Loucy (cell line): ENCODE data around the gene HRK.

Experiments
- H2AFZ ChIP-seq: fragments of 200-600 bp; sonication (generic); 2 replicates; pipeline ENCODE4 v1.6.0; 2016; ENCODE audit warnings: antibody characterized with exemption, mild to moderate bottlenecking, low read length, moderate library complexity
- H3F3A ChIP-seq: fragments of 200-600 bp; 2 replicates; pipeline ENCODE4 v1.6.0; 2016; ENCODE audit warnings: antibody characterized with exemption, low read depth, mild to moderate bottlenecking
- H3K27me3 ChIP-seq: fragments of 200-600 bp; sonication (generic); 2 replicates; pipeline ENCODE4 v1.6.1; 2014; ENCODE audit warnings: low read length, mild to moderate bottlenecking; ENCODE audit not compliant: insufficient read depth, poor library complexity, severe bottlenecking
- H3K36me3 ChIP-seq: fragments of 200-600 bp; sonication (generic); 2 replicates; pipeline ENCODE4 v1.6.1; 2016; ENCODE audit warnings: low read length; ENCODE audit not compliant: insufficient read depth
- H3K4me1 ChIP-seq: fragments of 200-600 bp; sonication (generic); 2 replicates; pipeline ENCODE4 v1.5.1; 2014; ENCODE audit warnings: low read length, mild to moderate bottlenecking; ENCODE audit not compliant: insufficient read depth, poor library complexity, severe bottlenecking
- H3K4me2 ChIP-seq: fragments of 200-600 bp; sonication (generic); 2 replicates; pipeline ENCODE4 v1.6.0; 2014; ENCODE audit warnings: antibody characterized with exemption, low read length, low read depth, mild to moderate bottlenecking; ENCODE audit not compliant: poor library complexity, severe bottlenecking
- H3K4me3 ChIP-seq: fragments of 200-600 bp; sonication (generic); 2 replicates; pipeline ENCODE4 v1.5.1; 2014; ENCODE audit warnings: low read length, mild to moderate bottlenecking, mixed read lengths; ENCODE audit not compliant: poor library complexity, severe bottlenecking
- H3K79me2 ChIP-seq: fragments of 200-600 bp; sonication (generic); 2 replicates; pipeline ENCODE4 v1.6.1; 2014; ENCODE audit warnings: low read length; ENCODE audit not compliant: insufficient read depth
- H3K9ac ChIP-seq: fragments of 200-600 bp; sonication (generic); 2 replicates; pipeline ENCODE4 v1.6.0; 2014; ENCODE audit warnings: mild to moderate bottlenecking, low read depth, low read length, moderate library complexity; ENCODE audit not compliant: poor library complexity, severe bottlenecking
- H3K9me2 ChIP-seq: fragments of 200-600 bp; sonication (generic); replicated peaks from 2 replicates; pipeline ENCODE4 v1.6.1; 2016; ENCODE audit warnings: low read depth, low read length, mixed read lengths
- H3K9me3 ChIP-seq: fragments of 200-600 bp; sonication (generic); 2 replicates; pipeline ENCODE4 v1.6.1; 2014; ENCODE audit warnings: mild to moderate bottlenecking, antibody characterized with exemption, low read length, low read depth; ENCODE audit not compliant: insufficient read depth
- H4K20me1 ChIP-seq: fragments of 200-600 bp; sonication (generic); 2 replicates; pipeline ENCODE4 v1.6.0; 2014; ENCODE audit warnings: antibody characterized with exemption, low read length, mild to moderate bottlenecking; ENCODE audit not compliant: insufficient read depth, poor library complexity, severe bottlenecking
- EZH2phosphoT487 ChIP-seq: fragments of 200-600 bp; IDR thresholded peaks from 2 replicates; pipeline ENCODE4 v1.6.1; 2018; ENCODE audit warnings: antibody characterized with exemption, mild to moderate bottlenecking, moderate library complexity, borderline replicate concordance
- TF ChIP-seq, protein P1 (sequence below): fragments of 200-600 bp; sonication (generic); conservative IDR thresholded peaks from 2 replicates; pipeline ENCODE4 v1.5.1; 2014; ENCODE audit warnings: mild to moderate bottlenecking, antibody characterized with exemption, low read length

Gene HRK

DNA sequence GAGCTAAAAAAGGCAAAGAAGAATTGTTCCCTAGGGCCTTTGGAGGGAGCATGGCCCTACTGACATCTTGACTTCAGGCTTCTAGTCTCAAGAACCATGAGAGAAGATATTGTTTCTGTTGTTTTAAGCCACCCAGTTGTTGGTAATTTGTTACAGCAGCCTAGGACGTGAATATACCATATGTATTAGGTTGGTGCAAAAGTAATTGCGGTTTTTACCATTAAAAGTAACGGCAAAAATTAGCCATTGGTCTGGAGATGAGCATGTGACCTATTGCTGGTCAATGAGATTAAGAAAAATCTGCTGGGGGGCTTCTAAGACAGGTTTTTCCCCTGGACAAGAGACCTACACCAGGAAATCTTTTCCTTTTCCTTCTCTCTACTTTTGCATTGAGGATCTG, 9.8 kb upstream of the HRK start:
- H3K4me1 ChIP-seq: no peaks in the 10 kb centered on the region
- no peaks in the 10 kb centered on the region for H3K9me2 ChIP-seq
- H3F3A ChIP-seq: no peaks in the 10 kb centered on the region
- H3K79me2 ChIP-seq: no peaks in the 10 kb centered on the region
- H3K4me2 ChIP-seq: no peak overlapping the region
- H4K20me1 ChIP-seq: no peaks in the 10 kb centered on the region
- H3K9me3 ChIP-seq: no peaks in the 10 kb centered on the region
- no peaks in the 10 kb centered on the region for H3K27me3 ChIP-seq
- H3K4me3 ChIP-seq: no peak overlapping the region
- no peak overlapping the region for H3K9ac ChIP-seq
- no peaks in the 10 kb centered on the region for H3K36me3 ChIP-seq
- no peak overlapping the region for H2AFZ ChIP-seq
- TF ChIP-seq, protein P1, sequence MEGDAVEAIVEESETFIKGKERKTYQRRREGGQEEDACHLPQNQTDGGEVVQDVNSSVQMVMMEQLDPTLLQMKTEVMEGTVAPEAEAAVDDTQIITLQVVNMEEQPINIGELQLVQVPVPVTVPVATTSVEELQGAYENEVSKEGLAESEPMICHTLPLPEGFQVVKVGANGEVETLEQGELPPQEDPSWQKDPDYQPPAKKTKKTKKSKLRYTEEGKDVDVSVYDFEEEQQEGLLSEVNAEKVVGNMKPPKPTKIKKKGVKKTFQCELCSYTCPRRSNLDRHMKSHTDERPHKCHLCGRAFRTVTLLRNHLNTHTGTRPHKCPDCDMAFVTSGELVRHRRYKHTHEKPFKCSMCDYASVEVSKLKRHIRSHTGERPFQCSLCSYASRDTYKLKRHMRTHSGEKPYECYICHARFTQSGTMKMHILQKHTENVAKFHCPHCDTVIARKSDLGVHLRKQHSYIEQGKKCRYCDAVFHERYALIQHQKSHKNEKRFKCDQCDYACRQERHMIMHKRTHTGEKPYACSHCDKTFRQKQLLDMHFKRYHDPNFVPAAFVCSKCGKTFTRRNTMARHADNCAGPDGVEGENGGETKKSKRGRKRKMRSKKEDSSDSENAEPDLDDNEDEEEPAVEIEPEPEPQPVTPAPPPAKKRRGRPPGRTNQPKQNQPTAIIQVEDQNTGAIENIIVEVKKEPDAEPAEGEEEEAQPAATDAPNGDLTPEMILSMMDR: no peak
- TF ChIP-seq EZH2phosphoT487: no peak

DNA sequence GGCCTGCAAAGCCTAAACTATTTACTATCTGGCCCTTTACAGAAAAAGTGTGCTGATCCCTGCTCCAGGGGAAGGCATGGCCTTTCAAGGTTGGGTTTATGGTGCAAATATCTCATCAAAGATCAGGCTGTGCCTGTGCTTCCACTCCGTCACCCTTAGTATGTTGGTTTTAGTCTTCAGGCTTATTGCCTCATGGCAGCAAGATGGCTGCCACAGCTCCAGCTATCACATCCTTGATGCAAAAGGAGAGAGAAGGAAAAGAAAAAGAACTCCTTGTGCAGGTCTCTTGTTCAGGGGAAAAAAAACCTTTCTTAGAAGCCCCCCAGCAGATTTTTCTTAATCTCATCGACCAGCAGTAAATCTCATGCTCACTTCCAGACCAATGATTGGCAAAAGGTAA, 9.1 kb upstream of the HRK start:
- Histone ChIP-seq H3K4me3 (no peak overlapping the region), H3K4me2 (no peak overlapping the region), H3F3A (no peaks in the 10 kb centered on the region), H2AFZ (no peak overlapping the region), H3K36me3 (no peaks in the 10 kb centered on the region), H3K79me2 (no peaks in the 10 kb centered on the region), H3K9me3 (no peaks in the 10 kb centered on the region), H3K9ac (no peak overlapping the region), H3K9me2 (no peaks in the 10 kb centered on the region), H4K20me1 (no peaks in the 10 kb centered on the region), H3K4me1 (no peaks in the 10 kb centered on the region), H3K27me3 (no peaks in the 10 kb centered on the region)
- TF ChIP-seq, protein P1: no peak
- TF ChIP-seq EZH2phosphoT487: no peak

DNA sequence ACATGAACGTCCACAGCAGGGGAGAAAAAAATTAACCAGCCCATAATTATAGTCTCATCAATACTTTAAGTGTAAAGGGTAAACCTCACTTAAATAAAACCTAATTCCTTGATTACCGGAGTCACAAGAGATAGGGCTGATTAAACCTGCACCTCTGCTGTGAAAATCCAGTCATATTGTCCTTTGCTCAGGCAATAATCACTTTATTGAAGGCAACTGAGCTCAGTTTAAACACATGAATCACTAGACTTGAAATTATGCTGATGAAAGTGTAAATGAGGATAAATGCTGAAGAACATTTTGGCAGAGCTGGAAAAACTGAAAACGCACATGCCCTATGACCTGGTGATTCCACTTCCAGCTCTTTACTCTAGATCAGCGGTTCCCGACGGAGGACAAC, 6.7 kb upstream of the HRK start:
- TF ChIP-seq, protein P1: no peak
- TF ChIP-seq EZH2phosphoT487: no peak
- no peak overlapping the region for H3K4me2 ChIP-seq
- H2AFZ ChIP-seq: no peak overlapping the region
- H3F3A ChIP-seq: no peaks in the 10 kb centered on the region
- no peak overlapping the region for H3K4me3 ChIP-seq
- H3K9ac ChIP-seq: no peak overlapping the region
- no peaks in the 10 kb centered on the region for H3K4me1 ChIP-seq
- H3K9me2 ChIP-seq: no peaks in the 10 kb centered on the region
- H3K27me3 ChIP-seq: peaks cover 4% of the 10 kb centered on the region
- H3K79me2 ChIP-seq: no peaks in the 10 kb centered on the region
- H4K20me1 ChIP-seq: no peaks in the 10 kb centered on the region
- H3K9me3 ChIP-seq: no peaks in the 10 kb centered on the region
- H3K36me3 ChIP-seq: no peaks in the 10 kb centered on the region
